GM19328 (cell line): ENCODE data around the gene ADRA2A.

Source experiments
- ATAC-seq: cut with Tn5 transposase; IDR thresholded peaks from one replicate; pipeline ENCODE4 v1.9.1; 2021; ENCODE audit warnings: mild to moderate bottlenecking, moderate library complexity; ENCODE audit not compliant: unreplicated experiment

The ADRA2A gene

GRCh38 chr10:111076682-111077478 is at the start of gene ADRA2A:
TSS of gene ADRA2A (plus strand) at chr10:111077029. CDS start at chr10:111077997, 968 bp downstream.
- no peak for ATAC-seq

GRCh38 chr10:111030042-111030750 is 46.6 kb upstream of the ADRA2A start:
- ATAC-seq = no peak

- no peak for ATAC-seq
Measured at GRCh38 chr10:111034598-111035310, 42.1 kb upstream of the ADRA2A start.

GRCh38 chr10:111035542-111035941 is 41.3 kb upstream of the ADRA2A start:
- no peak for ATAC-seq

GRCh38 chr10:111037858-111038257 is 39.0 kb upstream of the ADRA2A start:
- no peak for ATAC-seq

- no peak for ATAC-seq
Measured at GRCh38 chr10:111039522-111039921, 37.3 kb upstream of the ADRA2A start.

- ATAC-seq = no peak
Measured at GRCh38 chr10:111057006-111057405, 19.8 kb upstream of the ADRA2A start.

GRCh38 chr10:111063471-111063870 is 13.4 kb upstream of the ADRA2A start:
- no peak for ATAC-seq

GRCh38 chr10:111072232-111072631 is 4.6 kb upstream of the ADRA2A start:
- ATAC-seq = no peak

GRCh38 chr10:111075577-111076185 is 1.1 kb upstream of the ADRA2A start:
- no peak for ATAC-seq

- peak; percentile 52 for ATAC-seq
Measured at GRCh38 chr10:111076191-111076681, 593 bp upstream of the ADRA2A start.

- ATAC-seq = no peak
Measured at GRCh38 chr10:111077479-111077784, 603 bp downstream of the ADRA2A start.

GRCh38 chr10:111077785-111078504 is 1.1 kb downstream of the ADRA2A start:
- ATAC-seq = no peak

GRCh38 chr10:111078505-111079185 is 1.8 kb downstream of the ADRA2A start:
- no peak for ATAC-seq

GRCh38 chr10:111079241-111079760 is 2.5 kb downstream of the ADRA2A start:
- no peak for ATAC-seq

GRCh38 chr10:111079781-111080180 is 3.0 kb downstream of the ADRA2A start:
- ATAC-seq = no peak

- ATAC-seq = no peak
Measured at GRCh38 chr10:111080224-111080623, 3.4 kb downstream of the ADRA2A start.

GRCh38 chr10:111081595-111081994 is 4.8 kb downstream of the ADRA2A start:
- ATAC-seq = no peak

- ATAC-seq = no peak
Measured at GRCh38 chr10:111082102-111082975, 5.5 kb downstream of the ADRA2A start.
